HG03469 (cell line): Measurements from ENCODE around the gene PCDHB1.

Source experiments
- ATAC-seq: cut with Tn5 transposase; IDR thresholded peaks from one replicate; pipeline ENCODE4 v1.9.1; 2021; ENCODE audit warnings: mild to moderate bottlenecking, moderate library complexity, moderate number of reproducible peaks; ENCODE audit not compliant: unreplicated experiment

The PCDHB1 gene, protein sequence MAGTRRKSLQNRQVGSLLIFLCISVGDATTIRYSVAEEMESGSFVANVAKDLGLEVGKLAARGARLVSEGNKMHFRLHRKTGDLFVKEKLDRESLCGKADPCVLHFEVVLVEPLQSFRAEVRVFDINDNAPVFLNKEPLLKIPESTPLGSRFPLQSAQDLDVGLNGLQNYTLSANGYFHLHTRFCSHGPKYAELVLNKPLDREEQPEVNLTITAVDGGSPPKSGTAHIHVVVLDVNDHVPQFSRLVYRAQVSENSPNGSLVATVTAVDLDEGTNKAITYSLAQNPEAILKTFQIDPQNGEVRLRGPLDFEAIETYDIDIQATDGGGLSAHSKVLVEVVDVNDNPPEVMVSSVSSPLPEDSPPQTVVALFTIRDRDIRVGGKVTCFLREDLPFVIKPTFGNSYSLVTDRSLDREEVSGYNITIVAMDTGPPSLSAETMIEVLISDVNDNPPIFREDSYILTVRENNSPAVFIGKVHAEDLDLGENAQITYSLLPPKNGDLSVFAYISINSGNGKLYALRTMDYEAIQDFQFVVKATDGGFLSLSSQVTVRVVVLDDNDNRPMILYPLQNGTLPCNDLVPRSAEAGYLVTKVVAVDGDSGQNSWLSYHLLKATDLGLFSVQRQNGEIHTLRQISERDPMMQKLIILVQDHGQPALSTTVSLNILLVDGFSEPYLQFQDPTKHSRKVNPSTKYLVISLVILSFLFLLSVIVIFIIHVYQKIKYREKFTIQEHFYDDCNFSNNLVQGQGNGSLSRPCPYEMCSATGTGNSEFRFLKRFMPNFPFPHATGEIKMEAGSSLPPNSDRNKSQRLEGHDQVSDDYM

DNA sequence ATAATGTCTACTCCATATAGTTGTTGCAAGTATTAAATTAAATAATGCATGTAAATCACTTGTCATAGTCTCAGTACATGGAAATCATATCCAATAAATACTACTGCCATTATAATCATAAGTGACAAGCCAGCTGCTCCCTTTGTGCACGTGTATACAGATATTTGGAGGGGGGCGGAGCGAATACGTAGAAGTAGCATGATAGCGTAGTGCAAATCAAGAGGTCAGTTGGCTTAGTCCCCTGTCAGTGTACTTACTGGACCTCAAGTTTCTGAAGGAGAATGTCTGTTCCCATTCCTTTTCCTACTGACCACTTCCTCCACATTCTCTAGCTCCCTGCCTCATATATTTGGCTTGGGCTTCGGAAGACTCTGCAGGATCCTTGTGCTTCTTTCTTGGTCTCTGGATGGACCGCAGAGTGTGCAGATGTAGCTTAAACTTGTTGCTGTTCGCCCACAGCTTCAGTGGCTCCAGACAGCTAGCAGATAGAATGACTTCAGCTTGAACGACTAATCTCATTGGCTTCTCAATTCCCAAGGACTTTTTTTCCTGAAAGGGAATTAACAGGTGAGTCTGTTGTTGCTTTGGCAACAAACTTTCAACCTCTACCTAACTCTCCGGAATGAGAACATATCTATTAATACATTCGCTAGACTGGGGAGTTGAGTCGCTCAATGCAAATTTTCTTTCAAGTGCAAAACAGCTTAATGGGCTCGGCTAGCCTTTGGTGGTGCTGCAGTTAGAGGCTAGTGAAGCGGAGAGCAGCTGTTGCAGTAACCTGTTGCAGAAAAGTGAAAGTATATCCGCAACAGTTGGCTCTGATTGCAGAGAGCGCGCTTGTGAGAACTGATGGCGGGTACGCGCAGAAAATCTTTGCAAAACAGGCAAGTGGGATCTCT, at the start of gene PCDHB1:
Gene PCDHB1 (plus strand): TSS at position 753 of the 899 bp plus-strand sequence. CDS start 97 bp downstream, at position 850.
- ATAC-seq: no peak

DNA sequence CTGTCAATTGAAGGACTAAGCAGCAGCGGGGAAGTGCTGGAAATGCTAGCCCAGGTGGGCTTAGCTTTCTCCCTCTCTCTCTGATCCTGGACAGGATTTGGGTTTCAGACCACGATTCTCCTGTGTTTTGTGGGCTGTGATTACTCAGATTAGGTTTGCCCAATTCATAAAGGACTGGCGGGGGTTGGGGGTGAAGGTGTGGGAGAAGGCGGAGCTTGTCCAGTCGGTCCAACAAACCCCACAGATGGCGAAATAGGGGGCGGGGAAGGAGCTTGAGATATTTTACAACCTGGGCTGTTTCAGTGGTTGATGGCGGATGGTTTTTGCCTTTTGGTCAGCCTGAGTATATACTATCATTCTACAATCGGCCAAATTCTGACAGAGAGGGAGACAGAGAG, 49.7 kb upstream of the PCDHB1 start:
- ATAC-seq: no peak

DNA sequence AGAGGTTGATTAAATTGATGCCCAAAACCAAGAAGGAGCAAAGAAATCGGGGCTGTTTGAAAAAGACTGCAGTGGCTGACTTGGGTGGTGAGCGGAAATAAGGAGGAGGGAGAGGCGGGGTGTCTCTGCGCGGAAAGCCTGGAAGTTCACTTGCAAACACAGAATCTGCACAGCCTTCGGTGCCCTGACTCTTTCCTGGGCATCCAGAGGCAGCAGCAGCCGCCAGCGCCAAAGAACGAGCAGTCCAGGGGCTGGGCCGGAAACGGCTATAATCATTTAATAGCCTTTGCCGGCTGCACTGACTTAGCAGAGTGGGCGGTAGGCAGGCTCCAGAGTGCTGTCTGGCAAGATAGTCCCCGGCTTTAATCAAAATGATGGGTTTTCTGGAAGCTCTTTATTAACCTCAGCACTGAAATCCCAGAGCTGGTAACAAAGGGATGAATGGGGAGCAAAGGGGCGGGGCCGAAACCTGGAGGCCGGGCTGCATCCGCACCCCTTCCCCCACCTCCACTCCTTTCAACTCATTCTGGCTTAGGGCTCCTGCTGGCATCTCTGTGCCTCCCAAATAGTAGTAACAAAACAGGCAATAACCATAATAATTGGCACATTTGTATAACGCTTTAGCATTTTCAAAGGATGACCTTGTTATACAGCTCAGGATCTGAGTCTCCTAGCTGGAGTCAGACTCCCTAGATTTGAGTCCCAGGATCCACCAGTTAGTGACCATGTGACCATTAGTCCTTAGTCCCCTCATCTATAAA, 49.1 kb upstream of the PCDHB1 start:
- ATAC-seq: no peak

DNA sequence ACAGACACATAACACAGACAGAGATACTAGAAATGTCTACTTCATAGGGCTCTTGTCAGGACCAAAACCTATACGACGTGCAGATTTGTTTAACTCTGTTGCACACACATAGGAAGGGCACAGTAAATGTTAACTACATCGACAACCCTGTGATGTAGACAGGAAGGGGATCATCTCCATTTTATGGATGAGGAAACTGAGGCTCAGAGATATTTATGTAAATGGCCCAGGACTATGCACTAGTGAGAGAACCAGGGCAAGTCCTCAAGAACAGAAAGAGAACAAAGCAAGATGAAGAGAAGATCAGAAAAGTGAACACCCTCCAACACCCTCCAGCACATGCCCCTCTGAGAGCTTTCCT, 48.6 kb upstream of the PCDHB1 start:
- no peak for ATAC-seq

DNA sequence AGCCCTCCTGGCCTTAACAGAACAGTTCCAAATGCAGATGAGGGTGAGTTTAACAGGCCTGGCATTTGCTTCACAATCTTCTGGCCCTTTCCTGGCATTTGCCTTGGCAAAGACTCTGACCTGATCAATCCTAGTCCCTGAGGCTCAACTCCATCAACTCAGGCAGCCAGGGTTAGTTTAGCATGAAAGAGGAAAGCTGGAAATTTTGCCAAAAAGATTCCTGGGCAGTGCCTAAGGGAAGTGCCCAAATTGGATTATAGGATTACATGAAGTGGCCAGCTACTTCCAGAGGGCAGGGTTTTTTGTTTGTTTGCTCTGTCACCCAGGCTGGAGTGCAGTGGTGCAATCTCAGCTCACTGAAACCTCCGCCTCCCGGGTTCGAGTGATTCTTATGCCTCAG, 48.1 kb upstream of the PCDHB1 start:
- no peak for ATAC-seq

DNA sequence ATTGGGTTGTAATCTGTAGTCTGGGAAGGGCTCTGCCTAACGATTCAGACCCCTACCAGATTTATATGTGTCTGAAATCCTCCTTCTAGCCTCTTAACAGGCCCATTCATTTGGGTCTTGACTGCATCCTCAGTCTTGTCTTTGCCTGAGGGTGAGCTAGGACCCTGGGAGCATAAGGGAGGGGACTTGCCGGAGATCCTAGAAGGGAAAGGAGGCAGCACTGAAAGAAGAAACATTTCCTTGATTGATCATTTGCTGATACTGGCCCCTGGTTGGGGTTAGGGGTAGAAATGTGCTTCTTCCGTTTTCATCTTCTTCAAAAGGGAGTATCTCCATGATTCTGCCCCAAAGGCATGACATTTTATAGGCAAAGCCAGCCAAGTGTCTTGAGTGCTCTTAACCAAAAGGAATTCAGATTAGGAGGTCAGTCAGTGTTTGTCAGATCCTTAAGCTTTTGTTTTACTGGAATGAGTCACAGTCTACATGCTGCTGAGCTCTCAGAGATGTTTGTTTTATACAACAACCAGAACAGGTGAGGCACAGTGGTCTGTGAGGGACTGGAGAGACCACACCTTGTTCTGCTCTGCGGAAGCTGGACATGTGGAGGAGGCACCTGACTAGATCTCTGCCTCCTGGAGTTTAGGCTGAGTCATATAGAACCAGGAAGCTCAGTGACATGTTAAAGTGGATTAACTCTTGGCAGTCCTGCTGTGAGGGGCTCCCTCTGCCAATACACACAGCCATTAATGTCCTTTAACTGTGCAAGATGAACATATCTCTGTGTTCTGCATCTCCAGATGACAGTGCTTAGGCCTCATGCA, 47.2 kb upstream of the PCDHB1 start:
- ATAC-seq: no peak

DNA sequence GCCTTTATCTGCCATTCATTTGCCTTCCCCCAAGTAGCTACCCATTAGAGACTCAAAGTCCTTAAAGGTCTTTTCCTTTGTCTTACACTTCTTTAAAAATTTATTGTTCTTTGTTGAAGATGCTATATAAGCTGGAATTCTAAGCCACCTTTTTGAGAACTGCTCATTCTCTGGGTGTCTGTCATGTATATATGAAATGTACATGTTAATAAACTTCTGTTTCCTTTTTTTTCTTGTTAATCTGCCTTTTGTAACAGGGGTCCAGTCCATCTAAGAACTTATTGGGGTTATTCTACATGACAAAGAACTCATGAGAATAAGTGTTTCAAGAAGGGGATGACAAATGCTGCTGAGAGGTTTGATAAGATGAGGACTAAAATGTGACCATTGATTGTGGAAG, 43.4 kb upstream of the PCDHB1 start:
- no peak for ATAC-seq

DNA sequence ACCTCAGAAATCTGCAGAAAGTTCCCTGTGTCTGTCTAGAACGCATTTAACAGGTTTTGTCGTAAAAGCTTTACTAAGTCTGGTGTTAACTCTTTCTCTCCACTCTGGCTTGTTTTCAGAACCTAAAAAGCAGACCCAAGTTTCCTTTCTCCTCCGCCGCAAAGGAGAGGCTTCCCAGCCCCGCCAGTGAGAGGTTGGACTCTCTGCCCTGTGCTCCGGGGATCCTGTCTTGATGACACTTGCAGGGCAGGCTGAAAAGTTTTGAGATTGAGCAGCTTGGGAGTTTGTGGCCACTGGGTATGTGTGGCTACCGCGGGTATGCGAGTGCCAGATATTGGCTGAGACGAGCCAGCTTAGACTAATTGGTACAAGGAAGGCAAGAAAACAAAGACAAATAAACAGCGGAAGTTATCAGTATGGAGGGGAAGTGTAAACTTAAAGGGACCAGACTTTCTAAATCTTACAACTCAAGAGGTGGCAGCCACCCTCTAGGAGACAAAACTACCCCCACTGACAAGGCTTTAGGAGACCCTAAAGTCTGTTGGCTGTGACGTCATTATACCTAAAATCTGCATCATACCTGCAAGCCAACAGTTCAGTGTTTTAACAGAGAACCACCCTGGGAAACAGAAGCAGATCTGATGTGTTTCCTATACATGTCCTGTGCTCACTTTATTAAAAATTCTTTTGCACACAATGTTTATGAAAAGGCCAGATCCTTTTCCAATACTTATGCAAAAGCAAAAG, 41.0 kb upstream of the PCDHB1 start:
- ATAC-seq: no peak

DNA sequence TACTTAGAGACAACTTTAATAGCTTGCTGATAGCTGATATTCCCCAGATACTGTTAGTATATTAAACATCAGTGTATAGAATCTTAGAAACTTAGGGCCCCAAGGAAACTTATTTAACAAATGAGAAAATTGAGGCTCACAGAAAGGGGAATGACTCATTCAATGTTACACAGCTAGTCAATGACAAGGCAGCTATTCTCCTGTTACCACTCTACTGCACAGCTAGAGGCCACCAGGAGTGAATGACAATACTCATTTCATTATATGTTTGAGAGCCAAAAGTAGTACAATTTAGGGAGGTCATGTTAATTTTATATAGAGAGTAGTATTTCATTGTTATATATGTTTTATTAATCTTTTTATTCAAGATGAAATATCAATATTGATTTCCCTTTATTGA, 33.2 kb upstream of the PCDHB1 start:
- ATAC-seq: no peak

DNA sequence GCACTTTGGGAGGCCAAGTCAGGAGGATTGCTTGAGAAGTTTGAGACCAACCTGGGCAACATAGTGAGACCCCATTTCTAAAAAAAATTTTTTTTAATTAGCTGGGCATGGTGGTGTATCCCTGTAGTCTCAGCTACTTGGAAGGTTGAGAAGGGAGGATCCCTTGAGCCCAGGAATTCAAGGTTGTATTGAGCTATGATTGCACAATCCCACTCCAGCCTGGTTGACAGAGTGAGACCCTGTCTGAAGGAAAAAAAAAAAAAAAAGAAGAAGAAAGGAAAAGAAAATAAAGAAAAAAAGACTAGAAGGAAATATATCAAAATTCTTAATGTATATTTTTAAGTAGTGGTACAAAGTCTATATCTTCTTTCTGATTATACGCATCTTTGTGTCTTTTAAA, 28.8 kb upstream of the PCDHB1 start:
- no peak for ATAC-seq

DNA sequence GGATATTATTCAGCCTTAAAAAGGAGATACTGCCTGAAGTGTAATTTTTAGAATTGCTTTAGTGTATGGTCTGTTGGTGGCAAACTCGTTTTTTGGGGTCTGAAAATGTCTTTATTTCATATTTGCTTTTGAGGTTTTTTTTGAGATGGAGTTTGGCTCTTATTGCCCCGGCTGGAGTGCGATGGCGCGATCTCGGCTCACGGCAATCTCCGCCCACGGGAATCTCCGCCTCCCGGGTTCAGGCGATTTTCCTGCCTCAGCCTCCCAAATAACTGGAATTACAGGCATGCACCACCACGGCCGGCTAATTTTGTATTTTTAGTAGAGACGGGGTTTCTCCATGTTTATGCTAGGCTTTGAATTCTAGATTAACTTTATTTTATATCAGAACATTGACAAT, 20.2 kb upstream of the PCDHB1 start:
- ATAC-seq: no peak

DNA sequence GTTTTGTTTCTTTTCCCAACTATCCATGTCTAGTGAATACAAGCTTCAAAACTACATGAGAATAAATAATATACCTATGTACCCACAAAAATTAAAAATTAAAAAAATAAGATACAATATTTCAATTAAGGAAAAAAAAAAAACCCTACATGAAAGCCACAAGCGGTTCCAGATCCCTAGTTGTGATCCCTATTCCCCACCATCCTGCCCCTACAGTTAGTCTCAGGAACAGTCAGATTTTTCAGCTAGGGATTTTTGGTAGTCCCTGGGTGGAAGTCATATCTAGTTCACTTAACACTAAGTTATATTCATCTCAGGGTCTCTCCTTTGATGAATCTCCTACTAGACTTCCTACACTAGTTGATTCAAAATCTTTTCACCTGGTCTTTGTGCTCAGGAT, 18.5 kb upstream of the PCDHB1 start:
- ATAC-seq: no peak

DNA sequence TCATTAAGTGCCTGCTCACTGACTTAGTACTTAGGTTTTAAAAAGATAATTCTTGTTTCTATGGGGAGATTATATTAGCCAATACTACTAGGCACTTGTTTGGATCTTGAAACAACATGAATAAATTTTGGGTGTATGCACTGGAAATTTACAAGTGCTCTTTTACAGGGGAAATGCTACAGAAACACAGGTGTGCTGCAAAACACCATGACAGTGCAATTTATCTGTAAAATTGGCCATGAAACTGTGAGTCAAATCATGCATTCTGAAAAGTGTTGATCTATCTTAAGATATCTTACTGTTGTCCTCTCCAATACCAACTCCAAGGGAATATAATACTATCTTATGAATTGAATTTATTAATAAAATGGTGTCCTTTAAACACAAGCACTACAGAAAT, 12.1 kb upstream of the PCDHB1 start:
- ATAC-seq: no peak

DNA sequence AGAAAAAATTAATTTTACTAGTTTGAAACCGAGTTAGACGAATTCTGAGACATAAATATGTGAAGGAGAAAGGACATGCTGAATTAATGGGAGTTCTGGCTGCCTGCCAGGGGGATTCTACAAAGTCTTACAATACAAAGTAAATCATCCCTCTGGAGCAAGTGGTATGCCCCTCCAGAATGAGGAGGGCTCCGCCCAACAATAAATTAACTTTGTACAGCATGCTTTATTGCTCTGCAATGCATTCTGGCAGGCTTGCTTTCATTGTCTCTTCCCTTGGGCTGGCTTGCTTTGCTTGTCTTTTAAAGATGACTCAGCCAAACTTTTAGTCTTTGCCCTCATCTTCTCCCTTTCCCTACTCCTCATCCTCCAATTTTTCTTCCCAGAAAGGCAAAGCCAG, 11.7 kb upstream of the PCDHB1 start:
- no peak for ATAC-seq

DNA sequence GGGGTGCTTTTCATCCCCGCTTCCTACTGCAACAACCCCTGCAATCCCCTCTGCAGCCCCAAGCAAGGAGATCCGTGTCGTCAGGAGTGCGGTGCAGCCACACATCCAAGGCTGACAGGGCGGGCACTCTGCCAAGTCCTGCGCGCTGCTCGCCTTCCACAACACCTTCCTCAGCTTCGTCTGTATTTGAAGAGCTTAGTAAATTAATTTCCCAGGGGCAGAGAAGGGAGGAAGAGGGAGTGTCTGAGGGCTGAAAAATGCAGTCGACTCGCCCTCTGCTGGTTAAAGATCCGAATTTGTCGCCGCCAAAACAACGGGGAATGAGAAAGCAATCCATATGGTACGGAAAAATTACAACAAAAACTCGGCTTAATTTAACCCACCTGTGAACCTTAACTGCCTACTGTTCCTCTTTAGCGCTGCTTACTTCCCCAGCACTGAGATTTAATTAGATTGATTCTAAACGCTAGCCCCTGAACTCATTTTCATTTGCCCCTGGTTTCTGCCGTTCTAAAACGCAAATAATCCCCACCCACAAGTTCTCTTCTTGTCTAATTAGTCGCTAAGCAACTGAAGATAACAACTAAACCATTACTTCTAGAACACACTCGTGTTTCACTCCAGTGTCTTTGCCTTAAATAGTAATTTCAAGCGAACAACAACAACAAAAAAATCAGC, 10.9 kb upstream of the PCDHB1 start:
- no peak for ATAC-seq

DNA sequence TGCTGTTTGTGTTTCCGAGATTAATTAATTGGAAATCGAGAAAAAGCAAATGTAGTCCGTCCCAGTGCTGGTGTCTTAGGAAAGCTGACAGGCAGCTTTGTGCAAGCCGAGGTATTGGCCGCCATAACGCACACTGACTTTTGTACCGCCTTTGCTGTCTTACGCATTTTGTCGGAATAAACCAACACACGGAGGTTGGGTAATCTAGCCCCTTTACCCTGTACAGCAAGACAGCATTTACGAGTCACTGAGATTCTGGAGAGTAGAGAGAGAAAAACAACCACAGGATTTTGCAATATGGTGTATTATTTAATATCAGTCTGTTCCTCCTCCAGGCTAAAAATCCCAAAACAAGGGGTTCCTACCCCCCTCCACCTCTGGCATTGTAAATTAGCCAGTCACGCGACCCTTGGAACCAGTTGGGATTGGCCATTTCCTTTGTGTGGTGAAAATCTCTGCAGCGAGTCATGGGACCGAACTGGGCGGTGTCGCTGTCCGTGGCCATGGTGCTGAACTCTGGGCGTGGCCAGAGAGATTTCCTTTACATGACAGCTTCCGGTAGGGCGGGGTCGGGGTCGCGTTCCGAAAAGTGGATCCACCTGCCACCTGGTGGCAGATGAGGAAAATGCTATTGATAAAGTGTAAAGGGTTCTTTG, 10.3 kb upstream of the PCDHB1 start:
- ATAC-seq: no peak

DNA sequence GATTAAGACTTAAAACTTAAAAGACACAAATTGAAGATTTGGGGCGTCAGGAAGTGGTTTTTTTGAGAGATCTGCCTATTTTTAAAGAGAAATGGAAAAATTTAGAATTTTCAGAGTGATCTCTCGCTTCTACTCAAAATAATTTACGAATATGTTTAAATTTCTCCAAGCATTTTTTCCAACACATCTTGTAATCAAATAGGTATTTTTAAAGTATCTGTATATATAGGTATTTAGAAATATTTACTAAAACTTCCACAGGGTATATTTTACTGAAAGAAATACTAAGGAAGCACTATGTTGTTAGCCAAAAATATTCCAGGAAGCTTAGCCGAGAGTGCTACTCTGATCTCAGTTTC, 9.8 kb upstream of the PCDHB1 start:
- ATAC-seq: no peak

DNA sequence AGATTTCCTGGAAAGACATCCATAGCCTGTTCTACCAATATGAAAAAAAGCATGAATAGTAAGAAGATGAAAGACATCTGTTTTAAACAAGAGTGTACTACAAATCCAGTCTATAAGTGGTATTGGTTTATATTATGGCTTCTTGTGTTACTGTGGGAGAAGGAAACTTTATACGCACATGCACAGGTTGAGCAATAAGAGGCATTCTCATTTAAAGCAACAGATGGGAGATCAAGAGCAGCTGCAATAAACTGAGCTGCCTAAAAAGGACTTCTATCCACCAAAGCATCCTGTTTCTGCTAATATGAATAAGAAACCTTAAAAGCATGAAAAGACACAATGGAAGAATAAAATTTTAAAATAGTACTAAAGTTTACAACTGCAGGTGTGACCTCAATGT, 8.6 kb upstream of the PCDHB1 start:
- ATAC-seq: no peak
